HG03571 (cell line): ENCODE data around the gene HSFX4.
"Not testable (repeated sequence)": the region's sequence is repeated elsewhere in the genome, so short reads cannot be mapped to it uniquely, and the experiment has no call there.

ENCODE experiments used
- ATAC-seq: cut with Tn5 transposase; IDR thresholded peaks from one replicate; pipeline ENCODE4 v1.9.1; 2021; ENCODE audit not compliant: unreplicated experiment

Gene HSFX4

DNA sequence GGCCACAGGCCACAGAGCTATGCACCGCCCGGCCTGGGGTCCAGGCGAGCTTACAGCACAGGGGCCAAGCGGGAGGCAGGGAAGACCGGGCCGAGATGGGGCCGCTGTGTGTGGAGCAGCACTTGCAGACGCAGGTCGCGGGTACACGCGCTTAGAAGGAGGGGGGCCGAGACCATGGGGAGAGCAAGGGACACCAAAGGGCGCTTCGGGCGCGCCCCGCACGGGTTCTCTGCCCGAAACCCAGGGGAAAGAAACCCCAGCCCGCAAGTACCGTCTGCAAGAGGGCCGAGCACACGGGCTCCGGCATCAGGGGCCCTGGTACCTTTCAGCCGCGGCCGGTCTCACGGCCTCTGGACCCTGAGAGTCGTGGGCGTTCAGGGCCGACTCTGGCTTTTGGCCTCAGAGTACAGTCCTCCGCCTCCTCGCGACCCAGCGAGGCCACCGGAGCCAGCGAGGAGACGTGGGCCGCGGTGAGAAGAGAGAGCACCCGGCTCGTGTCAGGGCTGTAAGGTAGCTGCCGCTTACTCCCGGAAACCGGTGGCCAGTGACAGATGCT lies 8.6 kb downstream of the HSFX4 start:
- ATAC-seq: peak; percentile 2

DNA sequence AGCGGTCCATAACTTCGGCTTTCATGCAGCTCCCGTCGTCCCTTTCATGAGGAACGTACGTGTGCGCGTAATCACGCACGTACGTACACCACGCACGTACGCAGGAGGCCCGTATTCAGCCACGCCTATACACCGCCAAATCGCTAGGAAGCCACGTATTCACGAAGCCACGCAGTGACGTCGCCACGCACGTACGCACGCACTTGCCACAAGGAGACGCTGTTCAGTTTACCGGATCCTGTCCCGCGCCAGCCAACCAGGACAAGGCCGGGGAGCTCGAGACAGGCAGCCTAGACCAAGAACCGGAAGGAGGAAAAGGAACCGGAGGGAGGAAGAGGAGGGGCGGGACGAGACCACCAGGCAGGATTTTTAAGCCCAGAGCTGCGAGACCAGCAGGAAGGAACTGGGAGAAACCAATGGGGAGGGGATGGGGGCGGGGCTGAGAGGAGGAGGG lies 9.1 kb downstream of the HSFX4 start, which contains the start of gene EOLA2:
TSS of gene EOLA2 (minus strand) at position 65 of the 454 bp plus-strand sequence. CDS start 4,617 bp downstream, outside the sequence.
- peak; percentile 76 for ATAC-seq

DNA sequence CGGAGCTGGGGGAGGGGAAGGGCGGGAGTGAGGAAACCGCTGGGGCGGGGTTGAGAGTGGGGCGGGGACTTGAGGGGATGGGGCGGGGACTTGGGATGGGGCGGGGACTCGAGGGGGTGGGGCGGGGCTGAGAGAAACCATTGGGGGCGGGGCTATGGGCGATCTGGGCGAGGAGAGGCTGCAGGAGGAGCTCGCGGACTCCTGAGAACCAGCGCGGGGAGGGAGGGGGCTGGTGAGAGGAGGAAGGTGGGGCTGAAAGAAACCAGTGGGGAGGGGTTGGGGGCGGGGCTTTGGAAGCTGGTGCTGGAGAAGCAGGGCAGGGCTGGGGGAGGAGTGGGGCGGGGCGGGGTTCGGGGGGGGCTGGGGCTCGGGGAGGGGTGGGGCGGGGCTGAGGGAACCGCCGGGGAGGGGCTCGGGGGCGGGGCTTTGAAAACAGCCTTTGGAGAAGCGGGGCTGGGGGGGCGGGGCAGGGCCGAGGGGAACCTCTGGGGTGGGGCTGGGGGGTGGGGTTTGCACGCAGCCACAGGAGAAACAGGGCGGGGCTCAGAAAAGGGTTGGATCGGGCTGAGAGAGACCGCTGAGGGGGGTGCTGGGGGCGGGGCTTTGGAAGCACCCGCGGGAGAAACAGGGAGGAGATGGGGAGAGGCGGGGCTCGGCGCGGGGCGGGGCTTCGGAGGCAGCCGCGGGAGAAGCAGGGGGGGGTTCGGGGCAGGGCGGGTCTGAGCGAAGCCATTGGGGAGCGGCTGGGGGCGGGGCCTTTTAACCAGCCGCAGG lies 9.7 kb downstream of the HSFX4 start:
- no peak for ATAC-seq

DNA sequence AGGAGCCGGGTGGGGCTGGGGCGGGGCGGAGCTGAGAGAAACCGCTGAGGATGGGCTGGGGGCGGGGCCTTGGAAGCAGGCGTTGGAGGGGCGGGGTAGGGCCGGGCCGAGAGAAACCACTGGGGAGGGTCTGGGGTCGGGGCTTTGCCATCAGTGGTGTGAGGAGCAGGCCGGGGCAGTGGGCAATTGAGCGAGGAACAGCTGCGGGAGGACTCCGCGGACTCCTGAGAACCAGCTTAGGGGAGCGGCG lies 10.2 kb downstream of the HSFX4 start:
- ATAC-seq: no peak

DNA sequence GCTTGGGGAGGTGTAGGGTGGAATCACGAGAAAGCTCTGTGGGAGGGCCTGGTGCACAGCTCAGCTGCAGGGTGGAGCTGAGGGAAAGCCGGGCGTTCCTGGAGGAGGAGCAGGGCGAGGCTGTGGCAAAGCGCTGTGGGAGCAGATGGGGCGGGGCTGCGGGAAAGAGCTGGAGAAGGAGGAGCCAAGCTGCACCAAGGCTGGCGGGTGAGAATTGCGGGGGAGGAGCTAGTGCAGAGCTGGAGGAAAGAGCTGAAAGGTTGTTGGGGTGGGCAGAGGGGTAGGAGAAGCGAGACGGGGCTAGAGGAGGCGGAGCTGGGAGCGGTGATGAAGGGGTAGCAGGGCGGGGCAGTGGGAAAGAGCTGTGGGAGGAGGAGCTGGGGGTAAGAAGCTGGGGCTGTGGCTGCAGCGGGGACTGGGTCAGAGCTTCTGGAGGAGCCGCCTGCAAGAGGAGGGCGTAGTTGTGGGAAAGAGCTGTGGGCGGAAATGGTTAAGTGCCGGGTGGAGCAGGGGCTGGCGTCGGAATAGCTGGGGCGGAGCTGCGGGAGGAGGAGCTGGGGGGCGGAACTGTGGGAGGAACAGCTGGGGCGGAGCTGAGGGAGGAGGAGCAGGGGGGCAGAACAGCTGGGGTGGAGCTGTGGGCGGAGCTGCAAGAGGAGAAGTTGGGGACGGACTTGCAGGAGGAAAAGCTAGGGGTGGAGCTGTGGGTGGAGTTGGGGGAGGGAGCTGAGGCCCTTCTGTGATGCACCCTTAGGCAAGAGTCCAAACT lies 10.7 kb downstream of the HSFX4 start:
- peak; percentile 46 for ATAC-seq

DNA sequence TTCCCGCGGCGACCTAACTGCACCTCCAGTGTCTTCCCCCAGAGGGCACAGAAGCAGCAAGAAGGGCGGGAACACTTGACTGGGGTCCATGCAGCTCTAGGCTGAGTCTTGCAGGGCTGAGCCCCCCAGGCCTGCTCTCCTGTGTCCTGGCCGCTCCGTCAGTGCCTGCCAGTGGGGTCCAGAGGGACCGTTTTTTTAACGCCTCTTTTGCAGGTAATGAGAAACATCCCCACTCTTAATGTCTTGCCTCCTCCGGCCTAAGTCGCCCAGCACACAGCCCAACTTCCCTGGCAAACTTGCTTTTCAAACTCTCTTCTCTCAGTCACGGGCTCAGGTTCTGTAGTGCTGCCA lies 11.3 kb downstream of the HSFX4 start:
- ATAC-seq: not testable (repeated sequence)

DNA sequence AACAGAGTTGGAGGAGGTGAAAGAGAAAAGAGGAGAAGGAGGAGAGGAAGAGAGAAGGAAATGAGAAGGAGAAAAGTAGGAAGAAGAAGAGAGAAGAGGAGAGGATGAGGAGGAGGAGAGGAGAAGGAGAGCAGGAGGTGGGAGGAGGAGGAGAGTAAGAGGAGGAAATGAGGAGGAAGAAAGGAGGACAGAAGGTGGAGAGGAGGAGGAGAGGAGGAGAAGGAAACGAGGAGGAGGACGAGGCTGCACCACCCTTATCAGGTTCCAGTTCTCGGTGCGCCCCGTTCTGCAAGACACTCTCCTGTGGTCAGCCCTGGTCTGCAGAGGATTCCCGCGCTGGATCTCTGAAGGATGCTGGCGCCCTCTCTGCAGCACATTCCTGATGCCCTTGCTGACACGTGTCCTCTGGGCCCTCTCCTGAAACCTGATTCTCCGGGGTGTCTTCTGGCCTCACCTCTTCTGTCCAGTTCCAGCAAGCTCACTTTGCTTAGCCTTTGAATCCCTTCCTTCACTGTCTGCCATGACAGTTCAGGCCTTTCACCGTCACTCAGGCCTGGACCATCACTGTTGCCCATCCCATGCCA lies 15.8 kb downstream of the HSFX4 start:
- not testable (repeated sequence) for ATAC-seq

DNA sequence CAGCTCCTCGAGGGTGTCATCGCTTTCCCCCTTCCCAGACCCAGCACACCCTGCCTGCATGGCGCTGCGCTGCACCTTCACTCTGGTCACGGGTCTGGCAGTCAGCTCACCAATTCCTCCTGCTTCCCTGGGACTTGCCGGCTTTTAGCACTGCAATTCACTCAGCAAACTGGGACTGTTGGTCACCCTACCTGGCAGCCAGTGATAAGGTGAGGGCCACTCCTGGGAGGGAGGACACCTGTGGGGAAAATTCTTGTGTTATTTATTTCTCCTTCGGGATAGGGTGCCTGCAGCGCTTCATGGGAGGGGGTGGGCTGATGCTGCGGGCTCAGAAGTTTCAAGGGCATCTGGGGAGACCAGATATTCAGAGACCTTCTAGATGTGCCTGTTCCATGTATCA lies 16.4 kb downstream of the HSFX4 start:
- ATAC-seq: not testable (repeated sequence)

DNA sequence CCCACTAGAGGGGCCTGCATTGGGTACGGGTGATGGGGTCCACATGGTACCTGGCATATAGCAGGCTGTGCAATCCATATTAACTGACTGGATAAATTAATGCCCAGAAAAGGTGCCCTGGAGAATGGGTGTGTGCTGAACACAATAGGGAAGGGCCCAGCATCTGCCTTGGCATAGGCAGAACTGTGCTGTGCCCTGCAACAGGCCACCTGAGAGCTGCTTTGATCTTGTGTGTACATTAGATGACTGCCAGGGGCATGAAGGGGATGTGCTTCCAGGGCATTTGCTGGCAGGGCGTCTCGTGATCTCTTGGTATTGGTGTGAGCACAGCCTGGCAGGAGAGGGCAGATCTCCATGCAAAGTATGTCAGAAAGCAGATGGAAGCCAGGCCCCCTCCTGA lies 17.6 kb downstream of the HSFX4 start:
- not testable (repeated sequence) for ATAC-seq

DNA sequence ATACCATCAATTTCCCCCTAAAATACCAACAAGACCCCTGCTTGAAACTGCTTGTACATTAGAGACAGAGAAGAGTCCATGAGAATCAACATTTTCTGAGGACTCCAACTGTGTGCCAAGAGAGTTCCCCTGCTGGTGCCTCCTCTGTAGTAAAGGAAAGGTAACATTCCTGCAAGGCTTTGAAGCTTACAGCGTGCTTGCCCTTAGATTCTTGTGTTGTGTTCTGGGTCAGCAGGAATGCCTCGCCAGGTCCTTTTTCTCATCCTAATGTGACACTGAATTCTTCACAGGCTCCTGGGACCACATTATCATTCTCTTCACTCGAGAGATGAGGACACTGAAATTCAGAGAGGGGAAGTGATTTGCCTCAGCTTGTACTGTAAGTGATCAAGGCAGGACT lies 18.6 kb downstream of the HSFX4 start:
- no peak for ATAC-seq

DNA sequence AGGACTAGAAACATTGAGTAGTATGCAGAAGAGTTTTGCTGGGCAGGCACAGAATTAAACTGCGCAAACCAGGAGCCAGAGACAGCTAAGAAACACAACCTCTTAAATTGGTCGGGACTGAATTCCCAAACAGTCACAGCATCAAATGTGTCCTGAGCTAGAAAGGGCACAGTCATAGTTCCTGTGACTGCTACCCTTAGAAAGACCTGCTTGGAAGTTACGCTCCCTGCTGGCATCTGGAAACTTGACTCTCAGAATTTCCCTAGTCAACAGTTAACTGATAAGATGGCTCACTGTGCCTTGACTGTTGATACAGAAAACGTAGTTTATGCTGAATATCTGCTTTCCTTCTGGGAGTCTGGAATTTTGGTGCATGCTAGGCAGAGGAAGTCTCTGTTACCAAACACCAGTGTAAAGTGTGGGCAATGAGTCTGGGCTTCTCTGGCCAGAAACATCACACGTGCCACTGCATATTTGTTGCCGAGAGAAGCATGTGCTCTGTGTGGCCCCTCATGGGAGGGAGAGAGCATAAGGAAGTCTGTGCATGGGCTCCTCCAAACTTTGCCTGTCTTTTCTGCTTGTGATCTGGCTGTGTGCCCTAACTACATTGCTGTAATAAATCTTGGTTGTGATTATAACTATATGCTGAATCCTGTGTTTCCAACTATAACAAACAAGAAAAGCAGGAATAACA lies 20.5 kb downstream of the HSFX4 start:
- ATAC-seq: no peak

DNA sequence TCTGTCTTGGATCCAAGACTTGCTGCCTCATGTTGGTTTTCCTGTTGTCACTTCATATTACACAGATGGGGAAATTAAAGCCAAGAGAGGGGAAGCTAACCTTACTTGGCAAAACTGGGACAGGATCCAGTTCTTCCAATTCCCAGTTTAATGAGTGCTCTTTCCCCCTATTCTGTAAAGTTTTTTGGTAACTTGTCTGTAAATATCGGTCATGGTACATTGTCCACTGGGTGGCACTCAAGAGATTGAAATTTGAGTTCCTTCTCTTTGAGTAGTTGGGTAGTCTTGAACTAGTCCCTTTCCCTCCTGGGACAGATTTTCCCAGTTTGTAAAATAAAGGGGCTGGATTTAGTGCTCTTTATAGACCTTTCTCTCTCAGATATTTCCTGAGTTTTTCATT lies 21.3 kb downstream of the HSFX4 start:
- no peak for ATAC-seq

DNA sequence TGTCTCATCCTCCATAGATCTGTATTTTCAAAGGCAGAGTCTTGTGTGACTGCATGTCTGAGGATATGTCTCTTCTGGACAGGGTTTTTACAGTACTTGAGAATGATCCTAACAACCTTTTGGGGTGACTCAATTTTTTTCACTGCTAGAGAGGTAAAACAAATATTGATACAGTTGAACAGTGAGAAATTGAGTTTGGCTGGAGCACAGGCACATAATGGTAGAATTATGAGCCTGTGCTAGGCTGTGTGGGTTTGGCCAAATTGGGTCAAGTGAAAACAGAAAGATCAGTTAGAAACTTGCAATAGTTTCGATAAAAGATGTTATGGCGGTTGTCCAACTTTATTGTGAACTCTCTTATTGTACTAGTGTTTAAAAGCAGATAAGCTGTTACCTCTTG lies 32.2 kb downstream of the HSFX4 start:
- no peak for ATAC-seq

DNA sequence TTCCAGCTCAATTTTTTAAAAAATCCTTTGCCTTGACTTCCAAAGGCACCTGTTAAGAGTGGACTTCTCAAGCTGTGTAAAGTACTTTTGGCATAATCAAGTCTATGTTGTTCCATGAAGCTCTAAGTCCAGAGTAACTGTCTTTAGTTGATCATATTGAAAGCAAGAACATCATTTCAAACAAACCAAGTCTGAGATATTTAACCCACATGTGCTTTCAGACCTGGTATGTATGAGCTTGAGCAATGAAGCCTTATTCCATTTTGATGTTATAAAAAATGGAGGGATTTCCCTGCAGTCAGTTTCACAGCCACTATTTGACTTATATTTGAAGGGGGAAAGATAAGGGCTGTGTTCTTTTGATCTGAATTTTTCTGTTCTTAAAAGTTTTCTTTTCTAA lies 32.6 kb downstream of the HSFX4 start:
- ATAC-seq: no peak

DNA sequence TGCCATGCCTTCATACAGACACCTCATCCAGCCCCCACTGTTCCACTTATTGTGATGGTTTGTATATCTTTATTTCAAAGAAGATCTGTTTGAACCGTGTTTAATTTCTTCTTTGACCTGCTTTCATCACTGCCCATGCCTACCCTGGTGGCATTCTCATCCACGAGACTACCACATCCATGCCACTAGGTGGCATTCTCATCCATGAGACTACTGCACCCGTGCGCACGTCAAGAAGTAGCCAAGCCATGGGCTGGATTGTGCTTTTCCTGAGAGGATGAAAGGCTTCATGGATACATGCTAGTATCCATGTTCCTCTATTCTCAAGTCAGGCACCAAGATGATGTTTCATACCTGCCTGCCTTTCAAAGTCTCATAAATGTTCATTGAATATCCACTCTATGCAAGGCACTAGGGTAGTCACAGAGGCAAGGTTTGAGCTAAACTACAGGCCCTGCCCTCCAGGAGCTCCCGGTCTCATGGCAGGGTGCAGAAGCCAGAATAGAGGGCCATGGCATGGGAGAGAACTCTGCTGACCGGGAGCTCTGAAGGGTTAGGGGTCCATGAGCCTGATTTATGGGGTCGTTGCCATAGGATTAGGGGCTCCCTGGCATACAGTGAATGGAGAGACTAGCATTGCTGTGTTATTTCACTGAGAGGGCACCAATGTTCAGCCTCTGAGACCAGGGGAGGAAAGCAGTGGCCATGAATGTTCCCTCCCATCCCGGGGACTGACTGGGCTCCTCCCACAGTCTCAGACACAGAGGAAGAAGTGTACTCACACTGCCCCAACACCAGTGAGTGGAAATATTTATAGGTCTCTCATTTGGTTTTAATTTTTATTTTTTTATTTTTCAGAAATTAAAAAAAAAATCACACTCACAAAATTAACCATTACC lies 33.7 kb downstream of the HSFX4 start:
- ATAC-seq: no peak

DNA sequence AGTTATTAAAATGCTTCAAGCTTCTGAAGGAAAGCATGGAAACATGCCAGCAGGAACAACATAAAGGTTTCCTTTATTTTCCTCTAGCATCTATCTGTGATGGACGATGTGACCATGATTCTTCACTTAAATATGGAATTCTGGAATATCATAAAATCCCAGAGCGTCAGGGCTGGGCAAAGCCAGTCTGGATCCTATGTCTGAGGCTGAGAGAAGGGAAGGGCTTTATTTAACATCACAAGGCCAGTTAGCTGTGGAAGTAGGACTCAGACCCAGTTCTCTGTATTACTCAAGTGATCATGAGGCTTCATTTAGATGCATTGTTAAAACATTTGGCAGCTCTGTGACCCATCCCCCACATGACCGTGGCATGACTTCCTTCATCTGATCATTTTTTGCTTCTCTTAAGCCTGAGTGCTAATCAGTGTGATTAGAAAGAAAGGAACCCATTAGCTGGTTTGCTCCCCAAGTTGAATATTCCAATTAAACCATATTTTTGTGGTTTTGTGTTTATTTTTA lies 49.8 kb downstream of the HSFX4 start:
- no peak for ATAC-seq
